Activated CD4-positive, alpha-beta T cell treated with anti-CD3 and anti-CD28 coated beads, Interleukin-2, Interleukin-4, amounts not matched to agents 100 ng/mL and 50 ng/mL, durations not matched to agents 16 hours and 8 hours (primary cell): ENCODE data around the gene SRRM3.
"Not testable (repeated sequence)": the region's sequence is repeated elsewhere in the genome, so short reads cannot be mapped to it uniquely, and the experiment has no call there.

ENCODE experiments used
- DNase-seq: peaks from one replicate; pipeline ENCODE4 v3.0.0-alpha.2; 2020; ENCODE audit warnings: low spot score

The SRRM3 gene

GRCh38 chr7:76292213-76292573, 90.5 kb downstream of the SRRM3 start:
- DNase-seq: no peak

- DNase-seq: not testable (repeated sequence)
These were observed 91.2 kb downstream of the SRRM3 start for GRCh38 chr7:76292911-76293310.

GRCh38 chr7:76293407-76293901, 91.8 kb downstream of the SRRM3 start:
- no peak for DNase-seq

- DNase-seq: no peak
These were observed 92.8 kb downstream of the SRRM3 start for GRCh38 chr7:76294344-76295024.

- DNase-seq: no peak
These were observed 95.3 kb downstream of the SRRM3 start for GRCh38 chr7:76296743-76297740.

GRCh38 chr7:76300166-76300731, 98.6 kb downstream of the SRRM3 start:
- DNase-seq: no peak

GRCh38 chr7:76301000-76301399, 99.3 kb downstream of the SRRM3 start:
- no peak for DNase-seq

- peak; percentile 25 for DNase-seq
These were observed 100.9 kb downstream of the SRRM3 start, which contains the start of gene HSPB1 for GRCh38 chr7:76302347-76303201. Gene HSPB1 (plus strand): TSS chr7:76302673. CDS start chr7:76302713, 40 bp downstream.

DNA sequence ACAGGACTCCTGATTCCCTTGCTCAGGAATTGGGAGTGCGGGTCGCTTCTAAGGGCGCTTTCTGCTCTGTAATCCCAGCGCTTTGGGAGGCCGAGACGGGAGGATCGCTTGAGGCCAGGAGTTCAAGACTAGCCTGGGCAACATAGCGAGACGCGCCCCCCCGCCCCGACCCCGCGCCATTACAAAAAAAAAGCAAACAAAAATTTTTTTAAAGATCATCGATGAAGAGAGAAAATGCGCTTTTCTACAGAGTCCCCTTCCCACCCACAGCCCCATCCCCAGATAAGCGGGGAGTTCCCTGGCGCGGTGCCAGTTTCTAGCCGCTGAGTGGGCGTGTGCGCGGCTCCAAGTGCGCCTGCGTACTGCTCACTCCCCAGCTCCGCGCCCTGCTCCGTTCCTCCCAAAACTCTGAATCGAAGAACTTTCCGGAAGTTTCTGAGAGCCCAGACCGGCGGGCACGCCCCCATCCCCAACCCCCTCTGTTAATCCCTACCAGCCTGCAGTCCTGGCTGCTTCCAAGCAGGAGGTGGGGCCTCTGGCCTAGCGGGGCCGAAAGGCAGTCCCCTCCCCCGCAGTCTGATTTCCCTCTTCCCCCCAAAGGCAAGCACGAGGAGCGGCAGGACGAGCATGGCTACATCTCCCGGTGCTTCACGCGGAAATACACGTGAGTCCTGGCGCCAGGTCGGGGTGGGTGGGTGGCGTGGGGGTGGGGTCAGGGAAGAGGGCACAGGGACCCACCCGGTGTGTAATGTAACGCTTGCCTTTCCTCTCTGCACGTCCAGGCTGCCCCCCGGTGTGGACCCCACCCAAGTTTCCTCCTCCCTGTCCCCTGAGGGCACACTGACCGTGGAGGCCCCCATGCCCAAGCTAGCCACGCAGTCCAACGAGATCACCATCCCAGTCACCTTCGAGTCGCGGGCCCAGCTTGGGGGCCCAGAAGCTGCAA, 101.8 kb downstream of the SRRM3 start:
- DNase-seq: peak; percentile 78

DNA sequence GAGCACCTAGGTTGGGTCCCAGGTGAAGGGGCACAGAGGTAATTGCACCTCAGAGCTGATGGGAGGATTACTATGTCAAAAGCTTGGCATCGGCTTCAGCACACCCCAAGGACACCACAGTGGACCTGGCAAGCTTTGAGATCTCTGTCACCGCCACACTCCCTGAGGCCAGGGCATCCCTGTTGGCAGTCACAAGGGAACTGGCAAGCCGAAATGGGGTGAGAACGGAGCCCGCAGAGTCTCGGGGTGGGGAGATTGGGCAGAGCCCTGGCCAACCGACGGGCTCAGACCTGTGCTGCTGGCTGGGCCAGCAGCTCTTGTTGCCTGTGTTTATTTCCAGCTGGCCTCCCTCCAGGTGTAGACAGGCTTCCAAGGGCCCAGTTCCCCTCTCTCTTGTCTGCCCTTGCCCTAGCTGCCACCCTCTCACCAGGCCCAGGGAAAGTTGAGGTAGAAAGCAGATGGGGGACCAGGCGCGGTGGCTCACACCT, 103.2 kb downstream of the SRRM3 start:
- no peak for DNase-seq

DNA sequence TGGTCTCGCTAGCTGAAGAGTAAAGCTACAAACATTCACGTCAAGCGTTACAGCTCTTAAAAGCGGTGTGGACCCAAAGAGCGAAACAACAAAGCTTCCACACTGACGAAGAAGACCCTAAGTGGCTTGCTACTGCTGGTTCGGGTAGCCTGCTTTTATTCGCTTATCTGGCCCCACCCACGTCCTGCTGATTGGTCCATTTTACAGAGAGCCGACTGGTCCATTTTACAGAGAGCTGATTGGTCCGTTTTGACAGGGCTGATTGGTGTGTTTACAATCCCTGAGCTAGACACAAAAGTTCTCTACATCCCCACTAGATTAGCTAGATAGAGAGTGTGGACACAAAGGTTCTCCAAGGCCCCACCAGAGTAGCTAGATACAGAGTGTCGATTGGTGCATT, 107.2 kb downstream of the SRRM3 start:
- DNase-seq: not testable (repeated sequence)

GRCh38 chr7:76309341-76310101, 107.8 kb downstream of the SRRM3 start:
- DNase-seq: not testable (repeated sequence)

DNA sequence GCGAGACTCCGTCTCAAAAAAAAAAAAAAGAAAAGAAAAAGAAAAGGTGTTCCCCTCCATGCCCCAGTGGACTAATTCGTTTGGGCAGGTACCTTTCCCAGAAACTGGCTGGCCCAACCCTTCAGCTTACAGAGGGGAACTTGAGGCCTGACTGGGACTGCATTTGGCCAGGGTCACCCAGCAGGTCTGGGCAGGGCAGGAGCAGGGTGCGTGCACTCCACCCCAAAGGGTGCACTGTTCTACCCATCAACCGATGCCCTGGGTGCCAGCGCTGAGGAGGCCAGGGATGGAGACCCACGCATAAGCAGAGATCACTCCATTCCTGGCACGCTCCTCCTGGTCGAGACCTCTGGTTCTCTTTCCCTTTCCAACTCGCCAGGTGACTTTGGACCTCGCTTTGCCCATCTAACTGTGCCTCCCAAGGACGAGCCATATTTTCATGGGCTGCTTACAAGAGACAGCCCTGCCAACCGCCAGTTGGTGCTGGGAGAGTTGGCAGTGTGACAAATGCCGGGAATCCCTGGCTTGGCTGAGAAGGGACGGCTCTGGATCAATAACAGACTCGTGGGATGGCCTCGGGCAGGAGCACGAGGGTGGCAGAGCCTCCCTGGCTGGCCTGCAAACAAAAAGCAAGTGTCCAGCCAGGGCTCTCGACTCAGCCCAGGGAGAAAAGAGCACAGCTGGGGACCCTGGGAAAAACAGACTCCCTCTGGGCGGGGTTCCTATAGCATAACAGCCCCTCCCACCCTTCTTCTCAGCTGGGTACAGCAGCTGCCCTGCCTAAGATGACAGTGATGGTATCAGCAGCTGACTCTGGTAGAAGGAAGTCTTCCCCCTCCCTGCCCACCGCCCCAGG, 108.6 kb downstream of the SRRM3 start:
- DNase-seq: no peak

DNA sequence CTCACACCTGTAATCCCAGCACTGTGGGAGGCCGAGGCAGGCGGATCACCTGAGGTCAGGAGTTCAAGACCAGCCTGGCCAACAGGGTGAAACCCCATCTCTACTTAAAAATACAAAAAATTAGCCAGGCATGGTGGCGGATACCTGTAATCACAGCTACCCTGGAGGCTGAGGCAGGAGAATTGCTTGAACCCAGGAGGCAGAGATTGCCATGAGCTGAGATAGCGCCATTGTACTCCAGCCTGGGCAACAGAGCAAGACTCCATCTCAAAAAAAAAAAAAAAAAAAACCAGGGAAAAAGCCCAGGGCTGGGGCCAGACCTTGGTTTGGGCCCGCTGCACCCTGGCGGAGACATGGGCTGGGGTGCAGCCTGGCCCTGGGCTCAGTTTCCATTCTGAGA, 110.1 kb downstream of the SRRM3 start:
- not testable (repeated sequence) for DNase-seq

DNA sequence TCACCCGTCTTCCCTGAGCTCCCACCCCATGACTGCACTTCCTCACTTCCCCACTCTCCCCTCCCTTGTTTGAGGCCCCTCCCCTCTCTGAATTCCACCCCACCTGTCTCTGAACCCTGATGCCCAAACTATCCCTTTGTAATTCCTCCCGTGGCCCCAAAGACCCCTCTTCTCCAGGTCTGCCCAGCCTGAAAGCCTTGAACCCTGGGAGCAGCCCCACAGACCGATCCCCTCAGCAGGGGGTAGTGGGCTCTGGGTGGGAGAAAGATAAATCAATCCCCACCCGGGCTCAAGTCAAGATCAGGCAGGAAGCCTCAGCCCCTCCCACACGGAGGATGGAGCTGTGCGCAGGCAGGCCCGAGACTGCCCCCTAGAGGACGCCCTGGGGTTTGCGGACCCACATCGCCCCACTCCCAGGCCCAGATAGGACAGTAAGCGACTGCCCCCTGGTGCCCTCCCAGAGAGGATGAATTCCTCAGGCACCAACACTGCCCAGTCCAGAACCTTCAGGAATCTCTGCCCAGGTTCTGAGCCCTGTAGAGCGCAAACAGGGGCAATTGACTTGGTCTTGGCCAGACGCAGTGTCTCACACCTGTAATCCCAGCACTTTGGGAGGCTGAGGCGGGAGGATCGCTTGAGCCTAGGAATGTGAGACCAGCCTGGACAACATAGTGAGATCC, 112.5 kb downstream of the SRRM3 start:
- DNase-seq: peak; percentile 97

DNA sequence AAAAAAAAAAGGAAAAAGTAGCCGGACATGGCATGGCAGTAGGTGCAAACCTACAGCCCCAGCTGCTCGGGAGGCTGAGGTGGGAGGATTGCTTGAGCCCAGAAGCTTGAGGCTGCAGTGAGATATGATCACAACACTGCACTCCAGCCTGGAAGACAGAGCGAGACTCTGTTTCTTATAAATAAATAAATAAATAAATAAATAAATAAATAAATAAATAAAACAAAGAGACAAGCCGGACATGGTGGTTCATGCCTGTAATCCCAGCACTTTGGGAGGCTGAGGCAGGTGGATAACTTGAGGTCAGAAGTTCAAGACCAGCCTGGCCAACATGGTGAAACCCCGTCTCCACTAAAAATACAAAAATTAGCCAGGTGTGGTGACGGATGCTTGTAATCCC, 113.0 kb downstream of the SRRM3 start:
- not testable (repeated sequence) for DNase-seq

- no peak for DNase-seq
These were observed 113.7 kb downstream of the SRRM3 start for GRCh38 chr7:76315364-76315763.
